Liver (tissue), 9 donors: ENCODE measurements around the gene BCAS1. TPM values are rescaled to one million over a fixed set of nuclear protein-coding genes. Genes with fewer than 3 reads are reported as not detected.

Experiments
- DNase-seq: peaks from one replicate; pipeline ENCODE4 v3.0.0-alpha.2; 2017; ENCODE audit warnings: low spot score
- H3K27ac ChIP-seq, 2 donors: one replicate each; pipeline ENCODE4 v1.7.0; 2013; ENCODE audit warnings: inconsistent platforms in 2 of 2, low read length in 2 of 2, control low read depth in 1 of 2, low read depth in 1 of 2, mild to moderate bottlenecking in 1 of 2
- H3K27me3 ChIP-seq, 4 donors: one replicate each; pipeline versions ENCODE4 v1.6.1 to v1.7.0; 2013; ENCODE audit warnings: low read length in 3 of 4, inconsistent platforms in 1 of 4, mild to moderate bottlenecking in 1 of 4, moderate library complexity in 1 of 4; ENCODE audit not compliant: control insufficient read depth in 4 of 4, insufficient read depth in 4 of 4
- H3K36me3 ChIP-seq, 4 donors: one replicate each; pipeline versions ENCODE4 v1.6.1 to v1.7.0; 2013; ENCODE audit warnings: low read length in 3 of 4, mild to moderate bottlenecking in 3 of 4, low read depth in 1 of 4, moderate library complexity in 1 of 4; ENCODE audit not compliant: control insufficient read depth in 4 of 4, insufficient read depth in 3 of 4
- H3K4me1 ChIP-seq, 4 donors: one replicate each; pipeline versions ENCODE4 v1.6.1 to v1.7.0; 2013; ENCODE audit warnings: low read length in 3 of 4, mild to moderate bottlenecking in 3 of 4, moderate library complexity in 1 of 4; ENCODE audit not compliant: control insufficient read depth in 4 of 4, insufficient read depth in 4 of 4
- H3K4me3 ChIP-seq, 3 donors: one replicate each; pipeline versions ENCODE4 v1.6.1 to v1.7.0; 2013; ENCODE audit warnings: low read length in 3 of 3, control low read depth in 1 of 3, low read depth in 1 of 3, mild to moderate bottlenecking in 1 of 3
- H3K9ac ChIP-seq, 2 donors: one replicate each; pipeline ENCODE4 v1.7.0; 2013; ENCODE audit warnings: low read length in 2 of 2, mild to moderate bottlenecking in 2 of 2, moderate library complexity in 2 of 2, control low read depth in 1 of 2, low read depth in 1 of 2
- H3K9me3 ChIP-seq, 4 donors: one replicate each; pipeline versions ENCODE4 v1.6.1 to v1.7.0; 2013; ENCODE audit warnings: low read length in 3 of 4; ENCODE audit not compliant: control insufficient read depth in 4 of 4
- EGR1 ChIP-seq, 2 donors: IDR thresholded peaks; 2 replicates each; pipeline ENCODE4 v1.6.1; 2016 to 2018; ENCODE audit warnings: antibody characterized with exemption in 2 of 2, low read depth in 2 of 2
- FOXA1 ChIP-seq: IDR thresholded peaks from 2 replicates; pipeline ENCODE4 v1.6.1; 2016; ENCODE audit warnings: antibody characterized with exemption
- FOXA2 ChIP-seq: IDR thresholded peaks from 2 replicates; pipeline ENCODE4 v1.6.1; 2016; ENCODE audit warnings: antibody characterized with exemption
- GABPA ChIP-seq, 2 donors: IDR thresholded peaks in 1 of 2; conservative IDR thresholded peaks in 1 of 2; 2 replicates each; pipeline ENCODE4 v1.6.1; 2016; ENCODE audit warnings: antibody characterized with exemption in 2 of 2, mild to moderate bottlenecking in 1 of 2, moderate library complexity in 1 of 2
- HNF4A ChIP-seq, 2 donors: conservative IDR thresholded peaks; 2 replicates each; pipeline ENCODE4 v1.6.1; 2016; ENCODE audit warnings: antibody characterized with exemption in 2 of 2, mild to moderate bottlenecking in 2 of 2
- HNF4G ChIP-seq: IDR thresholded peaks from 2 replicates; pipeline ENCODE4 v1.6.1; 2016; ENCODE audit warnings: antibody characterized with exemption
- JUND ChIP-seq, 2 donors: IDR thresholded peaks; 2 replicates each; pipeline ENCODE4 v1.6.1; 2016; ENCODE audit warnings: antibody characterized with exemption in 2 of 2
- NR2F2 ChIP-seq: IDR thresholded peaks from 2 replicates; pipeline ENCODE4 v1.6.1; 2016; ENCODE audit warnings: antibody characterized with exemption
- RAD21 ChIP-seq, 2 donors: IDR thresholded peaks; 2 replicates each; pipeline ENCODE4 v1.6.1; 2016; ENCODE audit warnings: antibody characterized with exemption in 2 of 2, mild to moderate bottlenecking in 2 of 2
- RXRA ChIP-seq, 2 donors: IDR thresholded peaks; 2 replicates each; pipeline ENCODE4 v1.6.1; 2017 to 2018; ENCODE audit warnings: antibody characterized with exemption in 2 of 2, mild to moderate bottlenecking in 1 of 2
- TAF1 ChIP-seq: conservative IDR thresholded peaks from 2 replicates; pipeline ENCODE4 v1.6.1; 2016; ENCODE audit warnings: antibody characterized with exemption, mild to moderate bottlenecking
- YY1 ChIP-seq: IDR thresholded peaks from 2 replicates; pipeline ENCODE4 v1.6.1; 2016; ENCODE audit warnings: antibody characterized with exemption, mild to moderate bottlenecking
- WGBS: extraction: QIAGEN DNeasy Blood & Tissue Kit; methylation state at CpG from one replicate; pipeline ENCODE4 v1.1.7; 2013; 5-methylcytosine and 5-hydroxymethylcytosine counted together
- polyA plus RNA-seq, 2 donors: library from polyadenylated mRNA; stranded (reverse) in 1 of 2; unstranded in 1 of 2; fragments of 200-250 nt in 1 of 2; fragments of >200 nt in 1 of 2; fragmentation: Nextera tagmentation in 1 of 2; extraction: Ambion mirVana in 1 of 2; gene quantifications; one replicate each; pipeline versions ENCODE4 v1.2.1 to v1.2.3, GENCODE V29; 2013 to 2015
- total RNA-seq, 2 donors: library from RNA; depleted of rRNA; stranded (reverse); fragments of >200 nt; gene quantifications; one replicate each; pipeline ENCODE4 v1.2.3, GENCODE V29; 2014
- TF ChIP-seq, protein P1 (sequence below): IDR thresholded peaks from 2 replicates; pipeline ENCODE4 v1.6.1; 2016; ENCODE audit warnings: antibody characterized with exemption
- TF ChIP-seq, protein P2 (sequence below): IDR thresholded peaks from 2 replicates; pipeline ENCODE4 v1.6.1; 2016; ENCODE audit warnings: antibody characterized with exemption
- TF ChIP-seq, protein P3 (sequence below): IDR thresholded peaks from 2 replicates; pipeline ENCODE4 v1.6.1; 2016; ENCODE audit warnings: antibody characterized with exemption
- TF ChIP-seq, protein P4 (sequence below): IDR thresholded peaks from 2 replicates; pipeline ENCODE4 v1.6.1; 2016; ENCODE audit warnings: antibody characterized with exemption, mild to moderate bottlenecking
- TF ChIP-seq, protein P5 (sequence below): fragments of 150-350 bp; IDR thresholded peaks from 2 replicates; pipeline ENCODE4 v1.5.1; 2017; ENCODE audit warnings: improper control_type of control experiment, low read depth, low read length; ENCODE audit not compliant: missing input control
- donor health status: healthy.
- donor health status: healthy.
- donor health status: healthy.
- donor health status: healthy.
- donor health status: healthy.

The BCAS1 gene
- total and polyA plus RNA-seq, 4 donors, result under 0.01 to 0.93 (median 0.04) TPM

DNA sequence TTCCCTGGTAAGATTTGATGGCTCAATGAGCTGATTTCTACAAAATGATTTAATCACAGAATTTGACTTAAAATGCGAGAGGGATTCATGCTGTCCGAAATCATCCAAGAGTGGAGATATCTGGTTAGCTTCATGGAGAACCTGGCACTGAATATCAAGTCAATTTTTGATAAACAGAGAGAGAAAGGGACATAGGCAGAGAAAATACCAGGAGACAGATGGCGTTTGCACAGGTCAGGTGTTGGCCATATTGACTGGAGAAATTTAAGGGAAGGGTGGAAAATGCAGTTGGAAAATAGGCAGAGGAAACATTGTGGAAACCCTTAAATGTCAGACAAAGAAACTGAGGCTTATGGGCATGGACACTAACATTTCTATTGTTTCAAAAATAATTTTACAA is 47.0 kb downstream of the BCAS1 start:
- Histone ChIP-seq H3K27me3 (peaks cover 0 to 2% (median 0%) of the 10 kb centered on the region in 4 donors), H3K4me3 (no peak overlapping the region), H3K36me3 (no peaks in the 10 kb centered on the region), H3K27ac (no peak overlapping the region), H3K9ac (no peak overlapping the region), H3K9me3 (no peaks in the 10 kb centered on the region), H3K4me1 (no peaks in the 10 kb centered on the region)
- TF ChIP-seq, protein P1, sequence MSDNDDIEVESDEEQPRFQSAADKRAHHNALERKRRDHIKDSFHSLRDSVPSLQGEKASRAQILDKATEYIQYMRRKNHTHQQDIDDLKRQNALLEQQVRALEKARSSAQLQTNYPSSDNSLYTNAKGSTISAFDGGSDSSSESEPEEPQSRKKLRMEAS, result no peak
- no peak for TF ChIP-seq YY1
- TF ChIP-seq, protein P2, sequence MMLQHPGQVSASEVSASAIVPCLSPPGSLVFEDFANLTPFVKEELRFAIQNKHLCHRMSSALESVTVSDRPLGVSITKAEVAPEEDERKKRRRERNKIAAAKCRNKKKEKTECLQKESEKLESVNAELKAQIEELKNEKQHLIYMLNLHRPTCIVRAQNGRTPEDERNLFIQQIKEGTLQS, result no peak
- TF ChIP-seq TAF1, result no peak
- no peak for TF ChIP-seq EGR1 (IDR thresholded peaks at IDR 0.05; ENCODE audit: low read depth in 2 of 2)
- TF ChIP-seq GABPA (IDR thresholded peaks at IDR 0.05 in 1 of 2, conservative IDR thresholded peaks at IDR 0.05 in 1 of 2), result no peak
- TF ChIP-seq, protein P3, sequence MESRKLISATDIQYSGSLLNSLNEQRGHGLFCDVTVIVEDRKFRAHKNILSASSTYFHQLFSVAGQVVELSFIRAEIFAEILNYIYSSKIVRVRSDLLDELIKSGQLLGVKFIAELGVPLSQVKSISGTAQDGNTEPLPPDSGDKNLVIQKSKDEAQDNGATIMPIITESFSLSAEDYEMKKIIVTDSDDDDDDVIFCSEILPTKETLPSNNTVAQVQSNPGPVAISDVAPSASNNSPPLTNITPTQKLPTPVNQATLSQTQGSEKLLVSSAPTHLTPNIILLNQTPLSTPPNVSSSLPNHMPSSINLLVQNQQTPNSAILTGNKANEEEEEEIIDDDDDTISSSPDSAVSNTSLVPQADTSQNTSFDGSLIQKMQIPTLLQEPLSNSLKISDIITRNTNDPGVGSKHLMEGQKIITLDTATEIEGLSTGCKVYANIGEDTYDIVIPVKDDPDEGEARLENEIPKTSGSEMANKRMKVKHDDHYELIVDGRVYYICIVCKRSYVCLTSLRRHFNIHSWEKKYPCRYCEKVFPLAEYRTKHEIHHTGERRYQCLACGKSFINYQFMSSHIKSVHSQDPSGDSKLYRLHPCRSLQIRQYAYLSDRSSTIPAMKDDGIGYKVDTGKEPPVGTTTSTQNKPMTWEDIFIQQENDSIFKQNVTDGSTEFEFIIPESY, result no peak
- TF ChIP-seq, protein P4, sequence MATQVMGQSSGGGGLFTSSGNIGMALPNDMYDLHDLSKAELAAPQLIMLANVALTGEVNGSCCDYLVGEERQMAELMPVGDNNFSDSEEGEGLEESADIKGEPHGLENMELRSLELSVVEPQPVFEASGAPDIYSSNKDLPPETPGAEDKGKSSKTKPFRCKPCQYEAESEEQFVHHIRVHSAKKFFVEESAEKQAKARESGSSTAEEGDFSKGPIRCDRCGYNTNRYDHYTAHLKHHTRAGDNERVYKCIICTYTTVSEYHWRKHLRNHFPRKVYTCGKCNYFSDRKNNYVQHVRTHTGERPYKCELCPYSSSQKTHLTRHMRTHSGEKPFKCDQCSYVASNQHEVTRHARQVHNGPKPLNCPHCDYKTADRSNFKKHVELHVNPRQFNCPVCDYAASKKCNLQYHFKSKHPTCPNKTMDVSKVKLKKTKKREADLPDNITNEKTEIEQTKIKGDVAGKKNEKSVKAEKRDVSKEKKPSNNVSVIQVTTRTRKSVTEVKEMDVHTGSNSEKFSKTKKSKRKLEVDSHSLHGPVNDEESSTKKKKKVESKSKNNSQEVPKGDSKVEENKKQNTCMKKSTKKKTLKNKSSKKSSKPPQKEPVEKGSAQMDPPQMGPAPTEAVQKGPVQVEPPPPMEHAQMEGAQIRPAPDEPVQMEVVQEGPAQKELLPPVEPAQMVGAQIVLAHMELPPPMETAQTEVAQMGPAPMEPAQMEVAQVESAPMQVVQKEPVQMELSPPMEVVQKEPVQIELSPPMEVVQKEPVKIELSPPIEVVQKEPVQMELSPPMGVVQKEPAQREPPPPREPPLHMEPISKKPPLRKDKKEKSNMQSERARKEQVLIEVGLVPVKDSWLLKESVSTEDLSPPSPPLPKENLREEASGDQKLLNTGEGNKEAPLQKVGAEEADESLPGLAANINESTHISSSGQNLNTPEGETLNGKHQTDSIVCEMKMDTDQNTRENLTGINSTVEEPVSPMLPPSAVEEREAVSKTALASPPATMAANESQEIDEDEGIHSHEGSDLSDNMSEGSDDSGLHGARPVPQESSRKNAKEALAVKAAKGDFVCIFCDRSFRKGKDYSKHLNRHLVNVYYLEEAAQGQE, result no peak
- no peak for TF ChIP-seq FOXA1
- TF ChIP-seq, protein P5, sequence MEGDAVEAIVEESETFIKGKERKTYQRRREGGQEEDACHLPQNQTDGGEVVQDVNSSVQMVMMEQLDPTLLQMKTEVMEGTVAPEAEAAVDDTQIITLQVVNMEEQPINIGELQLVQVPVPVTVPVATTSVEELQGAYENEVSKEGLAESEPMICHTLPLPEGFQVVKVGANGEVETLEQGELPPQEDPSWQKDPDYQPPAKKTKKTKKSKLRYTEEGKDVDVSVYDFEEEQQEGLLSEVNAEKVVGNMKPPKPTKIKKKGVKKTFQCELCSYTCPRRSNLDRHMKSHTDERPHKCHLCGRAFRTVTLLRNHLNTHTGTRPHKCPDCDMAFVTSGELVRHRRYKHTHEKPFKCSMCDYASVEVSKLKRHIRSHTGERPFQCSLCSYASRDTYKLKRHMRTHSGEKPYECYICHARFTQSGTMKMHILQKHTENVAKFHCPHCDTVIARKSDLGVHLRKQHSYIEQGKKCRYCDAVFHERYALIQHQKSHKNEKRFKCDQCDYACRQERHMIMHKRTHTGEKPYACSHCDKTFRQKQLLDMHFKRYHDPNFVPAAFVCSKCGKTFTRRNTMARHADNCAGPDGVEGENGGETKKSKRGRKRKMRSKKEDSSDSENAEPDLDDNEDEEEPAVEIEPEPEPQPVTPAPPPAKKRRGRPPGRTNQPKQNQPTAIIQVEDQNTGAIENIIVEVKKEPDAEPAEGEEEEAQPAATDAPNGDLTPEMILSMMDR, result no peak
- TF ChIP-seq HNF4A (conservative IDR thresholded peaks at IDR 0.05), result no peak
- no peak for TF ChIP-seq FOXA2
- TF ChIP-seq NR2F2, result no peak
- no peak for TF ChIP-seq RXRA (IDR thresholded peaks at IDR 0.05)
- TF ChIP-seq RAD21 (IDR thresholded peaks at IDR 0.05), result no peak
- TF ChIP-seq HNF4G, result no peak
- no peak for TF ChIP-seq JUND (IDR thresholded peaks at IDR 0.05)
- WGBS, result 93% methylated on average over 3 of the region's 3 CpGs
- no peak for DNase-seq
